IMR-90 (cell line): ENCODE data around the gene FOLR2. TPM values are rescaled to one million over a fixed set of nuclear protein-coding genes. Genes with fewer than 3 reads are reported as not detected.

Experiments
- ATAC-seq: fragments of 200-7000 bp; cut with Tn5 transposase; 2 replicates; pipeline ENCODE4 v1.9.1; 2020; ENCODE audit warnings: low read depth, mild to moderate bottlenecking, moderate library complexity
- BruUV-seq: library from RNA; stranded (reverse); fragments of 400-500 nt; replicated peaks from 2 replicates; lab custom pipeline; 2021; lab: Mats Ljungman, UMichigan
- CTCF ChIA-PET: fragments of 300-600 bp; formaldehyde crosslinking; extraction: SDS; loops from one replicate; lab custom pipeline; 2021; ENCODE audit warnings: antibody characterized with exemption; lab: Yijun Ruan, JAX
- POLR2A ChIA-PET: fragments of 300-600 bp; sonication (Branson Sonifier 250); formaldehyde crosslinking; loops from one replicate; lab custom pipeline; 2022; ENCODE audit warnings: antibody characterized with exemption; ENCODE audit not compliant: unreplicated experiment; lab: Charles Lee
- DNase-seq: peaks from one replicate; pipeline ENCODE4 v3.0.0; 2013
- H2AFZ ChIP-seq: replicated peaks from 2 replicates; pipeline ENCODE3; 2013; ENCODE audit warnings: low read length, mild to moderate bottlenecking; ENCODE audit not compliant: poor library complexity
- H2AK5ac ChIP-seq: 2 replicates; pipeline ENCODE4 v1.6.1; 2013; ENCODE audit warnings: low read depth, low read length, inconsistent platforms
- H2AK9ac ChIP-seq: replicated peaks from 2 replicates; pipeline ENCODE3; 2013; ENCODE audit warnings: mild to moderate bottlenecking, low read depth, low read length, moderate library complexity; ENCODE audit not compliant: poor library complexity
- H2BK120ac ChIP-seq: 2 replicates; pipeline ENCODE4 v1.6.1; 2013; ENCODE audit warnings: low read depth, low read length, inconsistent platforms
- H2BK15ac ChIP-seq: 3 replicates; pipeline ENCODE4 v1.6.1; 2013; ENCODE audit warnings: low read depth, low read length, inconsistent platforms
- H2BK20ac ChIP-seq: 2 replicates; pipeline ENCODE4 v1.6.1; 2013; ENCODE audit warnings: low read depth, mild to moderate bottlenecking, inconsistent platforms, low read length, moderate library complexity
- H2BK5ac ChIP-seq: 2 replicates; pipeline ENCODE4 v1.6.1; 2013; ENCODE audit warnings: mild to moderate bottlenecking, low read depth, low read length, inconsistent platforms; ENCODE audit not compliant: poor library complexity, severe bottlenecking
- H3K14ac ChIP-seq: replicated peaks from 2 replicates; pipeline ENCODE4 v1.6.1; 2013; ENCODE audit warnings: low read depth, low read length, inconsistent platforms
- H3K18ac ChIP-seq: 2 replicates; pipeline ENCODE4 v1.6.1; 2013; ENCODE audit warnings: low read depth, low read length, control low read depth
- H3K23ac ChIP-seq: 2 replicates; pipeline ENCODE4 v1.6.1; 2013; ENCODE audit warnings: low read depth, low read length, inconsistent platforms
- H3K27ac ChIP-seq: 2 replicates; pipeline ENCODE4 v1.5.1; 2013; ENCODE audit warnings: mild to moderate bottlenecking, control low read depth, low read length; ENCODE audit not compliant: insufficient read depth
- H3K27me3 ChIP-seq: 2 replicates; pipeline ENCODE4 v1.6.1; 2013; ENCODE audit warnings: low read length; ENCODE audit not compliant: control insufficient read depth, insufficient read depth
- H3K36me3 ChIP-seq: 2 replicates; pipeline ENCODE4 v1.6.1; 2013; ENCODE audit warnings: low read length, mixed read lengths; ENCODE audit not compliant: control insufficient read depth, insufficient read depth
- H3K4ac ChIP-seq: 2 replicates; pipeline ENCODE4 v1.6.1; 2013; ENCODE audit warnings: low read depth, low read length, inconsistent platforms
- H3K4me1 ChIP-seq: 2 replicates; pipeline ENCODE4 v1.6.1; 2013; ENCODE audit warnings: low read length, mixed read lengths; ENCODE audit not compliant: control insufficient read depth, insufficient read depth
- H3K4me2 ChIP-seq: 2 replicates; pipeline ENCODE4 v1.6.1; 2013; ENCODE audit warnings: low read depth, mild to moderate bottlenecking, control low read depth, low read length, moderate library complexity
- H3K4me3 ChIP-seq: 2 replicates; pipeline ENCODE4 v1.5.1; 2013; ENCODE audit warnings: low read depth, mild to moderate bottlenecking, control low read depth, low read length, moderate library complexity; ENCODE audit not compliant: insufficient read depth
- H3K56ac ChIP-seq: 2 replicates; pipeline ENCODE4 v1.6.1; 2013; ENCODE audit warnings: low read length, inconsistent platforms; ENCODE audit not compliant: insufficient read depth; ENCODE audit errors: extremely low read depth
- H3K79me1 ChIP-seq, 2 experiments: 2 replicates each; pipeline ENCODE4 v1.6.1; 2013; ENCODE audit warnings: low read length in 2 of 2, inconsistent platforms in 1 of 2, low read depth in 1 of 2
- H3K9ac ChIP-seq: 2 replicates; pipeline ENCODE4 v1.6.1; 2013; ENCODE audit warnings: low read depth, low read length, control low read depth
- H3K9me1 ChIP-seq: 2 replicates; pipeline ENCODE4 v1.6.1; 2013; ENCODE audit warnings: low read length, inconsistent platforms; ENCODE audit not compliant: insufficient read depth
- H3K9me3 ChIP-seq: 2 replicates; pipeline ENCODE4 v1.6.1; 2013; ENCODE audit warnings: low read length; ENCODE audit not compliant: control insufficient read depth, insufficient read depth
- H4K20me1 ChIP-seq: 2 replicates; pipeline ENCODE4 v1.6.1; 2013; ENCODE audit warnings: low read length, inconsistent platforms; ENCODE audit not compliant: insufficient read depth
- H4K5ac ChIP-seq: 2 replicates; pipeline ENCODE4 v1.6.1; 2013; ENCODE audit warnings: mild to moderate bottlenecking, low read depth, low read length, control low read depth
- H4K8ac ChIP-seq, 2 experiments: 2 replicates each; pipeline ENCODE4 v1.6.1; 2013; ENCODE audit warnings: low read depth in 2 of 2, low read length in 2 of 2, control low read depth in 1 of 2, inconsistent platforms in 1 of 2
- H4K91ac ChIP-seq: 2 replicates; pipeline ENCODE4 v1.6.1; 2013; ENCODE audit warnings: low read depth, low read length, inconsistent platforms; ENCODE audit not compliant: insufficient read depth
- CEBPB ChIP-seq: IDR thresholded peaks from 2 replicates; pipeline ENCODE4 v1.6.1; 2012; ENCODE audit warnings: low read depth, low read length, improper control_type of control experiment
- CHD1 ChIP-seq: IDR thresholded peaks from 2 replicates; pipeline ENCODE4 v1.6.1; 2012; ENCODE audit warnings: low read depth, low read length, improper control_type of control experiment
- FOS ChIP-seq: fragments of 150-350 bp; IDR thresholded peaks from 2 replicates; pipeline ENCODE4 v1.6.1; 2016; ENCODE audit warnings: low read depth, low read length
- MAFK ChIP-seq: IDR thresholded peaks from 2 replicates; pipeline ENCODE4 v1.6.1; 2012; ENCODE audit warnings: low read depth, low read length, improper control_type of control experiment
- MXI1 ChIP-seq: IDR thresholded peaks from 2 replicates; pipeline ENCODE4 v1.6.1; 2012; ENCODE audit warnings: low read depth, mild to moderate bottlenecking, low read length, moderate library complexity, borderline replicate concordance
- NFE2L2 ChIP-seq: fragments of 150-350 bp; IDR thresholded peaks from 2 replicates; pipeline ENCODE4 v1.6.1; 2016; ENCODE audit warnings: low read depth, mild to moderate bottlenecking, low read length
- POLR2A ChIP-seq: IDR thresholded peaks from 2 replicates; pipeline ENCODE4 v1.6.1; 2012; ENCODE audit warnings: mild to moderate bottlenecking, low read depth, low read length
- RAD21 ChIP-seq: IDR thresholded peaks from 2 replicates; pipeline ENCODE4 v1.6.1; 2012; ENCODE audit warnings: low read length, improper control_type of control experiment
- RCOR1 ChIP-seq: IDR thresholded peaks from 2 replicates; pipeline ENCODE4 v1.6.1; 2012; ENCODE audit warnings: mild to moderate bottlenecking, low read length, improper control_type of control experiment; ENCODE audit not compliant: insufficient replicate concordance
- RFX5 ChIP-seq: IDR thresholded peaks from 2 replicates; pipeline ENCODE4 v1.8.0; 2012; ENCODE audit warnings: low read depth, mild to moderate bottlenecking, low read length, moderate library complexity
- SMC3 ChIP-seq: fragments of 150-350 bp; IDR thresholded peaks from 2 replicates; pipeline ENCODE4 v1.6.1; 2016; ENCODE audit warnings: low read depth, mild to moderate bottlenecking, antibody characterized with exemption, low read length, moderate library complexity
- USF2 ChIP-seq: fragments of 150-350 bp; IDR thresholded peaks from 2 replicates; pipeline ENCODE4 v1.6.1; 2017; ENCODE audit warnings: mild to moderate bottlenecking, antibody characterized with exemption, low read length, low read depth
- WGBS, 2 experiments: methylation state at CpG; one replicate each; pipeline versions ENCODE4 v1.1.5 to v1.1.7; 2013; ENCODE audit warnings: missing lambda C conversion rate in 2 of 2; ENCODE audit not compliant: insufficient read length in 1 of 2; ENCODE audit errors: extremely low coverage in 2 of 2; 5-methylcytosine and 5-hydroxymethylcytosine counted together
- dilution Hi-C: fragments of 300-500 bp; cut with HindIII; formaldehyde crosslinking; loops from one replicate; pipeline ENCODE4 v1.14.3; 2018; ENCODE audit warnings: low sequenced_read_pairs; ENCODE audit not compliant: unreplicated experiment
- in situ Hi-C: fragments of 300-500 bp; cut with MboI; formaldehyde crosslinking; loops from 3 replicates; pipeline ENCODE4 v1.14.3; 2019; ENCODE audit warnings: low sequenced_read_pairs, inconsistent platforms, mixed read lengths
- intact Hi-C: fragments of 100-400 bp; cut with micrococcal nuclease; formaldehyde crosslinking; loops from 2 replicates; pipeline ENCODE4 v1.10.0; 2022
- polyA plus RNA-seq, 3 experiments: library from polyadenylated mRNA; depleted of rRNA; stranded (reverse); fragments of >200 nt; gene quantifications; 2 replicates each; pipeline ENCODE4 v1.2.3, GENCODE V29; 2012; ENCODE audit warnings: low replicate concordance in 1 of 3
- total RNA-seq: library from RNA; depleted of rRNA; stranded (reverse); fragments of >200 nt; gene quantifications from 2 replicates; pipeline ENCODE4 v1.2.3, GENCODE V29; 2012
- TF ChIP-seq, protein P1 (sequence below): fragments of 150-350 bp; IDR thresholded peaks from 2 replicates; pipeline ENCODE4 v1.6.1; 2016; ENCODE audit warnings: low read depth, mild to moderate bottlenecking, low read length, moderate library complexity, borderline replicate concordance
- TF ChIP-seq, protein P2 (sequence below): conservative IDR thresholded peaks from 2 replicates; pipeline ENCODE4 v1.5.1; 2012; ENCODE audit warnings: mild to moderate bottlenecking, low read depth, low read length, improper control_type of control experiment

Gene FOLR2
- total and polyA plus RNA-seq, 2 of the 4 experiments (the other 2 are of a cell fraction) = not detected

DNA sequence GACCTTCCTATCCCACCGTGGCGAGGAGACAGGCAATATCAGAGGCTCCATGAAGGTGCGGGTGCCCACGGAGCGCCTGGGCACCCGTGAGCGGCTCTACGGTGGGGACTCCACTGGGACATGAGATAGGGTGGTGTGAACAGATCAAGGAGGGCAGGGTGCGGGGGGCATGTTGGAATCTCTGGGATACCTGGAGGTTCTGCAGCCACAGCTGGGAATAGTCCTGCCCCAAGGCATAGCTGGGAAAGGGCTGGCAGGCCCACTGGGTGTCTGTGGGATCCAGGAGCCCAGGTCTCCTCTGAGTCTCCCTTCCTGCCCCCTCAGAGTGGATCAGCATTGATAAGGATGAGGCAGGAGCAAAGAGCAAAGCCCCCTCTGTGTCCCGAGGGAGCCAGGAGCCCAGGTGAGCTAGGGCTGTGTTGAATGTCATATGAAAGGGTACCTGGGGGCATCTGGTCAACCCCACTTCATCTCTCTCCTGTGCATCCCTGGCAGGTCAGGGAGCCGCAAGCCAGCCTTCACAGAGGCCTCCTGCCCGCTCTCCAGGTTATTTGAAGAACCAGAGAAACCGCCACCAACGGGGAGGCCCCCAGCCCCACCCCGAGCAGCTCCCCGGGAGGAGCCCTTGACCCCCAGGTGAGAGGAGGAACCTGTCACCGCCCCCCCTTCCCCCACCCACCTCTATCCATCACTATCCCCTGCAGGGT, 18.9 kb downstream of the FOLR2 start:
- Histone ChIP-seq H4K5ac (no peak overlapping the region), H3K56ac (no peak overlapping the region), H3K14ac (no peak overlapping the region), H2BK5ac (no peak overlapping the region), H4K91ac (no peak overlapping the region), H4K20me1 (peaks cover 64% of the 10 kb centered on the region), H3K4me1 (peaks cover 2% of the 10 kb centered on the region; the same call in 1 of the 2 replicates), H3K18ac (no peak overlapping the region), H3K4me2 (no peak overlapping the region), H4K8ac (no peak overlapping the region), H3K9me1 (no peaks in the 10 kb centered on the region), H3K4me3 (no peak overlapping the region), H3K36me3 (peaks cover 72% of the 10 kb centered on the region), H3K79me1 (peaks cover 9 to 33% of the 10 kb centered on the region in 2 experiments), H3K9me3 (no peaks in the 10 kb centered on the region), H2BK120ac (no peak overlapping the region), H3K23ac (no peak overlapping the region), H3K4ac (no peak overlapping the region), H2AK9ac (no peak overlapping the region), H3K27me3 (peaks cover 6% of the 10 kb centered on the region), H2AK5ac (no peak overlapping the region), H3K9ac (no peak overlapping the region), H3K27ac (no peak overlapping the region), H2AFZ (no peak overlapping the region), H2BK20ac (no peak overlapping the region), H2BK15ac (no peak overlapping the region)
- TF ChIP-seq, protein P1, sequence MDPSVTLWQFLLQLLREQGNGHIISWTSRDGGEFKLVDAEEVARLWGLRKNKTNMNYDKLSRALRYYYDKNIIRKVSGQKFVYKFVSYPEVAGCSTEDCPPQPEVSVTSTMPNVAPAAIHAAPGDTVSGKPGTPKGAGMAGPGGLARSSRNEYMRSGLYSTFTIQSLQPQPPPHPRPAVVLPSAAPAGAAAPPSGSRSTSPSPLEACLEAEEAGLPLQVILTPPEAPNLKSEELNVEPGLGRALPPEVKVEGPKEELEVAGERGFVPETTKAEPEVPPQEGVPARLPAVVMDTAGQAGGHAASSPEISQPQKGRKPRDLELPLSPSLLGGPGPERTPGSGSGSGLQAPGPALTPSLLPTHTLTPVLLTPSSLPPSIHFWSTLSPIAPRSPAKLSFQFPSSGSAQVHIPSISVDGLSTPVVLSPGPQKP = no peak
- TF ChIP-seq, protein P2, sequence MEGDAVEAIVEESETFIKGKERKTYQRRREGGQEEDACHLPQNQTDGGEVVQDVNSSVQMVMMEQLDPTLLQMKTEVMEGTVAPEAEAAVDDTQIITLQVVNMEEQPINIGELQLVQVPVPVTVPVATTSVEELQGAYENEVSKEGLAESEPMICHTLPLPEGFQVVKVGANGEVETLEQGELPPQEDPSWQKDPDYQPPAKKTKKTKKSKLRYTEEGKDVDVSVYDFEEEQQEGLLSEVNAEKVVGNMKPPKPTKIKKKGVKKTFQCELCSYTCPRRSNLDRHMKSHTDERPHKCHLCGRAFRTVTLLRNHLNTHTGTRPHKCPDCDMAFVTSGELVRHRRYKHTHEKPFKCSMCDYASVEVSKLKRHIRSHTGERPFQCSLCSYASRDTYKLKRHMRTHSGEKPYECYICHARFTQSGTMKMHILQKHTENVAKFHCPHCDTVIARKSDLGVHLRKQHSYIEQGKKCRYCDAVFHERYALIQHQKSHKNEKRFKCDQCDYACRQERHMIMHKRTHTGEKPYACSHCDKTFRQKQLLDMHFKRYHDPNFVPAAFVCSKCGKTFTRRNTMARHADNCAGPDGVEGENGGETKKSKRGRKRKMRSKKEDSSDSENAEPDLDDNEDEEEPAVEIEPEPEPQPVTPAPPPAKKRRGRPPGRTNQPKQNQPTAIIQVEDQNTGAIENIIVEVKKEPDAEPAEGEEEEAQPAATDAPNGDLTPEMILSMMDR = no peak
- TF ChIP-seq MXI1 = no peak
- TF ChIP-seq NFE2L2 = no peak
- TF ChIP-seq CHD1 = no peak
- TF ChIP-seq SMC3 = no peak
- TF ChIP-seq CEBPB = no peak
- no peak for TF ChIP-seq FOS
- TF ChIP-seq USF2 = no peak
- TF ChIP-seq RFX5 = no peak
- TF ChIP-seq MAFK = no peak
- no peak for TF ChIP-seq POLR2A
- TF ChIP-seq RAD21 = no peak
- no peak for TF ChIP-seq RCOR1
- intact Hi-C loops = no loop called here
- dilution Hi-C loops = no loop called here
- in situ Hi-C loops = loop anchor here (5.0 kb wide), 1 partner anchor 208 kb away; no protein-coding TSS in a partner anchor
- ATAC-seq (no peak), DNase-seq (no peak)
- CTCF ChIA-PET = no interaction called here
- POLR2A ChIA-PET = interaction anchor here (0.6 kb wide), 1 partner anchor 11 kb away, joined by 3 read pairs; the partner anchor contains the start of gene INPPL1
- BruUV-seq = no TSS peak
- 98% methylated on average over 7 of the region's 17 CpGs; no CpG with 5 or more reads in 1 of the 2 experiments for WGBS, 2 experiments
